HUDEP-2 (cell line): ENCODE measurements around the gene NDUFC2.
"Not testable (repeated sequence)": the region's sequence is repeated elsewhere in the genome, so short reads cannot be mapped to it uniquely, and the experiment has no call there.

Experiments
- DNase-seq, 76 experiments: peaks; one replicate each; lab custom pipeline; 2025; ENCODE audit not compliant: unreplicated experiment in 76 of 76; lab: John Stamatoyannopoulos, UW

The NDUFC2 gene

GRCh38 chr11:78079232-78080083 lies at the start of gene NDUFC2:
Gene NDUFC2 (minus strand): TSS chr11:78079862. CDS start chr11:78079744, 118 bp downstream.
- DNase-seq: peak in 71 of 76 experiments; percentile 5 to 79 (median 49)

- DNase-seq: no peak
These were observed 47.7 kb upstream of the NDUFC2 start for GRCh38 chr11:78127403-78127802.

GRCh38 chr11:78112582-78113275 lies 33.1 kb upstream of the NDUFC2 start:
- no peak for DNase-seq

GRCh38 chr11:78111298-78111697 lies 31.6 kb upstream of the NDUFC2 start:
- DNase-seq: no peak

- no peak for DNase-seq
These were observed 31.2 kb upstream of the NDUFC2 start for GRCh38 chr11:78110830-78111229.

- no peak for DNase-seq
These were observed 30.7 kb upstream of the NDUFC2 start for GRCh38 chr11:78110351-78110750.

- no peak for DNase-seq
These were observed 29.7 kb upstream of the NDUFC2 start for GRCh38 chr11:78109081-78110015.

GRCh38 chr11:78100676-78101472 lies 21.2 kb upstream of the NDUFC2 start:
- DNase-seq: no peak

GRCh38 chr11:78100261-78100660 lies 20.6 kb upstream of the NDUFC2 start:
- no peak for DNase-seq

- no peak for DNase-seq
These were observed 20.0 kb upstream of the NDUFC2 start for GRCh38 chr11:78099666-78100065.

- DNase-seq: no peak
These were observed 18.2 kb upstream of the NDUFC2 start for GRCh38 chr11:78097666-78098385.

GRCh38 chr11:78094250-78094649 lies 14.6 kb upstream of the NDUFC2 start:
- no peak for DNase-seq

- not testable (repeated sequence) for DNase-seq
These were observed 6.9 kb upstream of the NDUFC2 start for GRCh38 chr11:78086521-78087074.

GRCh38 chr11:78085972-78086371 lies 6.3 kb upstream of the NDUFC2 start:
- no peak for DNase-seq

GRCh38 chr11:78084506-78084905 lies 4.8 kb upstream of the NDUFC2 start:
- not testable (repeated sequence) for DNase-seq

GRCh38 chr11:78083021-78083420 lies 3.4 kb upstream of the NDUFC2 start:
- no peak for DNase-seq

- DNase-seq: no peak
These were observed 2.5 kb upstream of the NDUFC2 start for GRCh38 chr11:78082146-78082545.

- DNase-seq: no peak
These were observed 1.9 kb upstream of the NDUFC2 start for GRCh38 chr11:78081583-78081982.
